KMS-11 (cell line): ENCODE results near the gene THUMPD1.
"Not testable (repeated sequence)": the region's sequence is repeated elsewhere in the genome, so short reads cannot be mapped to it uniquely, and the experiment has no call there.

ENCODE experiments used
- H2AFZ ChIP-seq: fragments of 200-600 bp; sonication (generic); 2 replicates; pipeline ENCODE4 v1.6.1; 2016; ENCODE audit warnings: antibody characterized with exemption, mixed run types, low read depth
- H3K27ac ChIP-seq: fragments of 200-600 bp; sonication (generic); 2 replicates; pipeline ENCODE4 v1.6.1; 2016; ENCODE audit warnings: mild to moderate bottlenecking, mixed run types
- H3K27me3 ChIP-seq: fragments of 200-600 bp; sonication (generic); 2 replicates; pipeline ENCODE4 v1.6.1; 2017; ENCODE audit warnings: mild to moderate bottlenecking, low read depth, mixed run types, moderate library complexity; ENCODE audit not compliant: insufficient read depth
- H3K36me3 ChIP-seq: fragments of 200-600 bp; sonication (generic); 2 replicates; pipeline ENCODE4 v1.6.1; 2017; ENCODE audit warnings: mild to moderate bottlenecking, mixed run types; ENCODE audit not compliant: insufficient read depth
- H3K4me1 ChIP-seq: fragments of 200-600 bp; sonication (generic); 2 replicates; pipeline ENCODE4 v1.6.1; 2016; ENCODE audit warnings: mild to moderate bottlenecking, low read depth, mixed run types; ENCODE audit not compliant: poor library complexity, severe bottlenecking
- H3K4me2 ChIP-seq: fragments of 200-600 bp; sonication (generic); 2 replicates; pipeline ENCODE4 v1.7.0; 2016; ENCODE audit warnings: mild to moderate bottlenecking, mixed run types
- H3K4me3 ChIP-seq: fragments of 200-600 bp; sonication (generic); IDR thresholded peaks from 2 replicates; pipeline ENCODE4 v1.6.1; 2017; ENCODE audit warnings: low read depth, low read length, mixed read lengths; ENCODE audit not compliant: insufficient read depth
- H3K79me2 ChIP-seq: fragments of 200-600 bp; sonication (generic); 2 replicates; pipeline ENCODE4 v1.6.1; 2016; ENCODE audit warnings: low read depth, mixed run types; ENCODE audit not compliant: insufficient read depth
- H3K9ac ChIP-seq: fragments of 200-600 bp; sonication (generic); 2 replicates; pipeline ENCODE4 v1.6.1; 2016; ENCODE audit warnings: mild to moderate bottlenecking, mixed run types
- H4K20me1 ChIP-seq: fragments of 200-600 bp; sonication (generic); 2 replicates; pipeline ENCODE4 v1.6.1; 2016; ENCODE audit warnings: mild to moderate bottlenecking, mixed run types; ENCODE audit not compliant: insufficient read depth
- CTCF ChIP-seq: fragments of 200-600 bp; sonication (generic); conservative IDR thresholded peaks from 2 replicates; pipeline ENCODE4 v1.6.1; 2017; ENCODE audit warnings: low read depth, mild to moderate bottlenecking, antibody characterized with exemption, low read length, moderate library complexity, mixed read lengths

THUMPD1 gene

GRCh38 chr16:20711277-20711911, 30.2 kb downstream of the THUMPD1 start:
- no peak overlapping the region for H3K4me3 ChIP-seq
- TF ChIP-seq CTCF = no peak
- no peaks in the 10 kb centered on the region for H4K20me1 ChIP-seq
- H3K79me2 ChIP-seq = no peaks in the 10 kb centered on the region
- no peak overlapping the region for H3K27ac ChIP-seq
- no peak overlapping the region for H2AFZ ChIP-seq
- H3K36me3 ChIP-seq = no peaks in the 10 kb centered on the region
- no peak overlapping the region for H3K9ac ChIP-seq
- H3K27me3 ChIP-seq = no peaks in the 10 kb centered on the region
- H3K4me1 ChIP-seq = no peaks in the 10 kb centered on the region
- no peak overlapping the region for H3K4me2 ChIP-seq

GRCh38 chr16:20708129-20708528, 33.5 kb downstream of the THUMPD1 start:
- not testable (repeated sequence) for H3K36me3 ChIP-seq, H3K27me3 ChIP-seq, H3K27ac ChIP-seq, H3K4me3 ChIP-seq, H3K4me1 ChIP-seq, H3K79me2 ChIP-seq, H3K9ac ChIP-seq, H3K4me2 ChIP-seq, H4K20me1 ChIP-seq, H2AFZ ChIP-seq
- TF ChIP-seq CTCF = peak; percentile 41

- H2AFZ ChIP-seq = no peak overlapping the region
- H3K79me2 ChIP-seq = no peaks in the 10 kb centered on the region
- no peak for TF ChIP-seq CTCF
- no peak overlapping the region for H3K27ac ChIP-seq
- H3K36me3 ChIP-seq = no peaks in the 10 kb centered on the region
- H3K9ac ChIP-seq = no peak overlapping the region
- H3K4me3 ChIP-seq = no peak overlapping the region
- H3K4me1 ChIP-seq = no peaks in the 10 kb centered on the region
- H3K4me2 ChIP-seq = no peak overlapping the region
- no peaks in the 10 kb centered on the region for H4K20me1 ChIP-seq
- no peaks in the 10 kb centered on the region for H3K27me3 ChIP-seq
Measured at GRCh38 chr16:20707461-20707860, 34.2 kb downstream of the THUMPD1 start.

GRCh38 chr16:20705972-20706371, 35.6 kb downstream of the THUMPD1 start:
- H3K4me2 ChIP-seq, H3K4me3 ChIP-seq, H3K4me1 ChIP-seq, H3K27ac ChIP-seq, H3K79me2 ChIP-seq, H4K20me1 ChIP-seq, H3K36me3 ChIP-seq, H3K27me3 ChIP-seq, H3K9ac ChIP-seq, H2AFZ ChIP-seq: not testable (repeated sequence)

GRCh38 chr16:20704281-20704680, 37.3 kb downstream of the THUMPD1 start:
- H3K36me3 ChIP-seq = no peaks in the 10 kb centered on the region
- no peaks in the 10 kb centered on the region for H4K20me1 ChIP-seq
- H3K4me2 ChIP-seq = no peak overlapping the region
- TF ChIP-seq CTCF = no peak
- H3K27ac ChIP-seq = no peak overlapping the region
- no peaks in the 10 kb centered on the region for H3K4me1 ChIP-seq
- no peaks in the 10 kb centered on the region for H3K27me3 ChIP-seq
- no peaks in the 10 kb centered on the region for H3K79me2 ChIP-seq
- no peak overlapping the region for H3K4me3 ChIP-seq
- no peak overlapping the region for H3K9ac ChIP-seq
- H2AFZ ChIP-seq = no peak overlapping the region

GRCh38 chr16:20701692-20702091, 39.9 kb downstream of the THUMPD1 start:
- H3K4me1 ChIP-seq, H3K9ac ChIP-seq, H2AFZ ChIP-seq, H3K36me3 ChIP-seq, H3K27ac ChIP-seq, H3K79me2 ChIP-seq, H3K4me2 ChIP-seq, H4K20me1 ChIP-seq, H3K27me3 ChIP-seq, H3K4me3 ChIP-seq: not testable (repeated sequence)
